Pancreas (tissue), 10 donors: Measurements from ENCODE around the gene C17orf114.

Experiments used
- ATAC-seq, 4 donors: fragments of 200-7000 bp; cut with Tn5 transposase; one replicate each; pipeline versions ENCODE4 v1.8.0 to v1.9.1; 2020; ENCODE audit warnings: mild to moderate bottlenecking in 4 of 4, moderate library complexity in 4 of 4
- DNase-seq, 6 donors: peaks; one replicate each; pipeline ENCODE4 v3.0.0-alpha.2; 2020
- FAIRE-seq: peaks from 2 replicates; lab custom pipeline; 2012; peaks lifted over from hg19 to GRCh38; lab: Jason Lieb, UNC
- H3K27ac ChIP-seq, 4 donors: fragments of 200-600 bp; sonication (generic); 1 replicate in 3 of 4; 2 replicates in 1 of 4; pipeline versions ENCODE4 v1.5.0 to v1.8.0; 2020
- H3K27me3 ChIP-seq, 4 donors: fragments of 200-600 bp; one replicate each; pipeline ENCODE4 v1.8.0; 2021
- H3K36me3 ChIP-seq, 3 donors: fragments of 200-600 bp; sonication (generic) in 1 of 3; one replicate each; pipeline versions ENCODE4 v1.5.0 to v1.8.0; 2020 to 2021
- H3K4me1 ChIP-seq, 3 donors: fragments of 200-600 bp; one replicate each; pipeline ENCODE4 v1.8.0; 2021
- H3K4me3 ChIP-seq, 4 donors: fragments of 200-600 bp; sonication (generic) in 2 of 4; one replicate each; pipeline versions ENCODE4 v1.5.0 to v1.8.0; 2020 to 2021
- H3K9me3 ChIP-seq, 4 donors: fragments of 200-600 bp; one replicate each; pipeline ENCODE4 v1.8.0; 2021
- WGBS, 2 donors: extraction: QIAGEN DNeasy Blood & Tissue Kit; methylation state at CpG; one replicate each; pipeline ENCODE4 v1.1.7; 2013; 5-methylcytosine and 5-hydroxymethylcytosine counted together
- intact Hi-C, 3 donors: fragments of 100-400 bp; cut with DNase I; formaldehyde crosslinking; loops; one replicate each; pipeline versions ENCODE4 v1.11.1 to v1.14.2; 2022
- TF ChIP-seq, protein P1 (sequence below), 4 donors: fragments of 200-600 bp; sonication (generic) in 3 of 4; IDR thresholded peaks; one replicate each; pipeline versions ENCODE4 v1.5.0 to v1.8.0; 2021; ENCODE audit warnings: antibody characterized with exemption in 4 of 4
- donor health status: healthy with polysubstance abuse.
- donor health status: DM: no; HTN: no; CAD: no; lungs with moderate emphysema.
- donor health status: DM: no; HTN: no; CAD: no.
- donor health status: control.
- donor health status: control.
- donor health status: Bipolar disorder and iron deficiency.
- donor health status: DM: yes; HTN: yes; CAD: no.
- donor health status: DM: no; HTN: no; CAD: no.
- donor health status: DM: no; HTN: no; CAD: no.
- donor health status: DM: yes; HTN: yes; CAD: no.

Gene C17orf114

DNA sequence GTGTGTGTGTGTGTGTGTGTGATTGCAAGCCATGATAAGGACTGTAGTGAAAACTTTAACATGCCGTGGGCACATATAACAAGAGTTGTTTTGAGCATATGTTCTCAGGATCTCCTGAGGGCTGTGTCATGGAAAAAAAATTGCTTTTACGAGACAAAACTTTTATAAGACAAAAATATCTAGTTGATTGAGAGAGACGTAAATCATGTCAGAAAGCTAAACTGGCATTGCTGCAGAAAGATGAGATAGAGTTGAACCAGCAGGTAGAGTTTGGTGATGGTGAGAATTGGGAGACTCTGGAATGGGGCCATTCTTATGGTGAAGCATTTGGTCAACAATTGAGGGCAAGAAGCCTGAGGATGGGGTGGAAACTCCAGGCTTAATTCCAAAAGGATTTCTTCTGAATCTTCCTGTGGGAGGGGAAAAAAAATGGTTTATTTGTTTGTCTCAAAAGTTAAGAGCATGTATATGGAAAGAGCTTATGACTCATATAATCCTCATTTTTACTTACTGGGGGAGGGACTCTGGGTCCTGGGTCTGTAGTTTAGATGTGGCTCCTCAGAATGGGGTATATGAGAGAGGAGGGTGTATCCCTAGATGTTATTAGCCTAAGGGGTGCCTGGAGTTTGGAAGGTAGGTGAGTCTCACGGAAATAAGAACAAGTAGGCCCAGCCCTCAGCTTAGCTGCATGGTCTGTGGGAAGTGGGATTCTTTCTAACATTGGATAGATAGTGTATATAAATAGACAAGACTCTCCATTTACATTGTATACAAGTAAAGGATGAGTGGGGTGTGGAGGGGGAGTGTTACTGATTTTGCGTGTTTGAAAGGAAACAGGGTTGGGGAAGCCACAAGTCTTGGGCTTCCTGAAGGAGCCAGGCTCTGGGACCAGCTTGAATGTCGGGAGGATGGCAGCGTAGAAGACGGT, 38.1 kb upstream of the C17orf114 start:
- no peak overlapping the region for H3K4me3 ChIP-seq
- no peaks in the 10 kb centered on the region for H3K36me3 ChIP-seq
- peaks cover 11 to 26% (median 19%) of the 10 kb centered on the region in 3 donors for H3K4me1 ChIP-seq
- DNase-seq (no peak), ATAC-seq (no peak), FAIRE-seq (no peak)
- intact Hi-C loops = no loop called here
- no peaks in the 10 kb centered on the region for H3K27me3 ChIP-seq
- WGBS, 2 donors = 87% methylated on average over 8 of the region's 8 CpGs
- H3K9me3 ChIP-seq = no peaks in the 10 kb centered on the region
- TF ChIP-seq, protein P1, sequence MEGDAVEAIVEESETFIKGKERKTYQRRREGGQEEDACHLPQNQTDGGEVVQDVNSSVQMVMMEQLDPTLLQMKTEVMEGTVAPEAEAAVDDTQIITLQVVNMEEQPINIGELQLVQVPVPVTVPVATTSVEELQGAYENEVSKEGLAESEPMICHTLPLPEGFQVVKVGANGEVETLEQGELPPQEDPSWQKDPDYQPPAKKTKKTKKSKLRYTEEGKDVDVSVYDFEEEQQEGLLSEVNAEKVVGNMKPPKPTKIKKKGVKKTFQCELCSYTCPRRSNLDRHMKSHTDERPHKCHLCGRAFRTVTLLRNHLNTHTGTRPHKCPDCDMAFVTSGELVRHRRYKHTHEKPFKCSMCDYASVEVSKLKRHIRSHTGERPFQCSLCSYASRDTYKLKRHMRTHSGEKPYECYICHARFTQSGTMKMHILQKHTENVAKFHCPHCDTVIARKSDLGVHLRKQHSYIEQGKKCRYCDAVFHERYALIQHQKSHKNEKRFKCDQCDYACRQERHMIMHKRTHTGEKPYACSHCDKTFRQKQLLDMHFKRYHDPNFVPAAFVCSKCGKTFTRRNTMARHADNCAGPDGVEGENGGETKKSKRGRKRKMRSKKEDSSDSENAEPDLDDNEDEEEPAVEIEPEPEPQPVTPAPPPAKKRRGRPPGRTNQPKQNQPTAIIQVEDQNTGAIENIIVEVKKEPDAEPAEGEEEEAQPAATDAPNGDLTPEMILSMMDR (IDR thresholded peaks at IDR 0.05) = no peak
- H3K27ac ChIP-seq = no peak overlapping the region

DNA sequence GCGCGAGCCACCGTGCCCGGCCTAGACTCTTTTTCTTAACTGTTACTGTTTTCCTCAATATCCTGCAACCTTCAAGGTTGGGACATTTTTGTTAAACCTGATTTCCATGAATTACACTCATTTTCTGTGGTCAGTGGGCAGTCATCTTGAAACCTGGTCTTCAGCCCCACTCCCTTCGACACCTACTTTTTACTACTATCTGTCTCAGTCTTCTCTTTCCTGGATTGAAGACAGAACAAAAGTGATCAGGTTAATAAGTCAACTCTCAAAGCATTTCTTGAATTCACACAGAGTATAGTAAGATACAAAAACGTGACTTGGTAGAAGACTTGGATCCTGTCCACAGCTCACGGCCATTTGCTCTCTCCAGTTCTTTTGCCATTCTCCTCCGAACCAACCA, 37.1 kb upstream of the C17orf114 start:
- H3K4me1 ChIP-seq = peaks cover 11 to 29% (median 25%) of the 10 kb centered on the region in 3 donors
- H3K4me3 ChIP-seq = no peak overlapping the region

DNA sequence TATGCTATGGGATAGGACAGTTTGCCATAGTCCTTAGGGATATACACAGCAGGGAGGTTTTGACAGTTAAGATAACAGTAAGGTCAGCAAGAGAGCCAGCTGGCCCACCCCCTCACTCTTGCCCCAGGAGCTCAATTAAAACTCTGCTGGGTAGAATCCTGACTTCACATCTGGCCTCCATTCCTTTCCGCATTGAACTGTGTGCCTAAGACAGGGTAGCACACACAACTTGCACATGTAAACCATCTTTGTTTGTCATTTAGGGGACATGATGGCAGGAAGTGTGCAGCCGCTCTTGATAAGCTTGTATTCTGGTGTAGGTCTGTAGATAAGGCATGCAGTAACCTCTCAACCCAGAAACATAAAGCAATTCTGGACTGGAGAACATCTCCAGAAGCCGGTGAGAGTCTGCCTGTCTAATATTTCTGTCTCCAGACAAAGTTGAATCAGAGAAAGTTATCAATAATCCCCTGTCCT, 36.2 kb upstream of the C17orf114 start:
- peaks cover 11 to 29% (median 25%) of the 10 kb centered on the region in 3 donors for H3K4me1 ChIP-seq
- H3K36me3 ChIP-seq = no peaks in the 10 kb centered on the region
- no peak overlapping the region for H3K27ac ChIP-seq
- DNase-seq (no peak), FAIRE-seq (no peak), ATAC-seq (no peak)
- TF ChIP-seq, protein P1 (IDR thresholded peaks at IDR 0.05) = no peak
- no peaks in the 10 kb centered on the region for H3K27me3 ChIP-seq
- no peaks in the 10 kb centered on the region for H3K9me3 ChIP-seq
- 90% methylated on average over 3 of the region's 3 CpGs for WGBS, 2 donors
- H3K4me3 ChIP-seq = no peak overlapping the region
- intact Hi-C loops = no loop called here

More for the DNA sequence above, 37.1 kb upstream of the C17orf114 start:
- FAIRE-seq (no peak), DNase-seq (no peak), ATAC-seq (no peak)
- H3K9me3 ChIP-seq = no peaks in the 10 kb centered on the region
- no peaks in the 10 kb centered on the region for H3K36me3 ChIP-seq
- H3K27me3 ChIP-seq = no peaks in the 10 kb centered on the region
- WGBS, 2 donors = 86% methylated on average over 8 of the region's 8 CpGs
- intact Hi-C loops = no loop called here
- H3K27ac ChIP-seq = no peak overlapping the region
- TF ChIP-seq, protein P1 (IDR thresholded peaks at IDR 0.05) = no peak

- no peak overlapping the region for H3K4me3 ChIP-seq
- intact Hi-C loops = no loop called here
- no peaks in the 10 kb centered on the region for H3K36me3 ChIP-seq
- TF ChIP-seq, protein P1 (IDR thresholded peaks at IDR 0.05) = no peak
- ATAC-seq (no peak), FAIRE-seq (no peak), DNase-seq (no peak)
- H3K4me1 ChIP-seq = peaks cover 11 to 29% (median 25%) of the 10 kb centered on the region in 3 donors
- no peak overlapping the region for H3K27ac ChIP-seq
- no peaks in the 10 kb centered on the region for H3K27me3 ChIP-seq
- 37 to 38% methylated on average over 13 of the region's 13 CpGs for WGBS, 2 donors
- no peaks in the 10 kb centered on the region for H3K9me3 ChIP-seq
Observed at GRCh38 chr17:4837471-4838308, 35.6 kb upstream of the C17orf114 start.
